Mucosa of descending colon (tissue), 3 donors: ENCODE measurements around the gene PYM1. TPM values are rescaled to one million over a fixed set of nuclear protein-coding genes. Genes with fewer than 3 reads are reported as not detected.

Source experiments
- ATAC-seq: fragments of 200-7000 bp; cut with Tn5 transposase; one replicate; pipeline ENCODE4 v1.9.1; 2020; ENCODE audit warnings: mild to moderate bottlenecking, moderate library complexity
- DNase-seq, 3 donors: peaks; one replicate each; pipeline ENCODE4 v3.0.0-alpha.2; 2020
- H3K36me3 ChIP-seq: fragments of 200-600 bp; one replicate; pipeline ENCODE4 v1.8.0; 2021; ENCODE audit warnings: low read depth, mild to moderate bottlenecking
- H3K4me1 ChIP-seq: fragments of 200-600 bp; one replicate; pipeline ENCODE4 v1.8.0; 2021; ENCODE audit warnings: low read depth, mild to moderate bottlenecking
- H3K4me3 ChIP-seq: fragments of 200-600 bp; one replicate; pipeline ENCODE4 v1.8.0; 2021; ENCODE audit warnings: mild to moderate bottlenecking
- H3K9me3 ChIP-seq: fragments of 200-600 bp; one replicate; pipeline ENCODE4 v1.8.0; 2021; ENCODE audit warnings: mild to moderate bottlenecking
- intact Hi-C, 2 donors: fragments of 100-400 bp; cut with DNase I in 1 of 2; cut with micrococcal nuclease in 1 of 2; formaldehyde crosslinking; loops; one replicate each; pipeline versions ENCODE4 v1.11.0 to v1.11.1; 2022; cut with DNase I, micrococcal nuclease
- total RNA-seq, 3 donors: library from RNA; stranded (reverse); fragmentation: NEBNext Ultra II Directional in 2 of 3; extraction: Animal tissue kit (Norgen Biotek cat#: 25700) in 2 of 3; gene quantifications; one replicate each; pipeline versions ENCODE4 v1.2.1 to v1.2.4, GENCODE V29; 2021 to 2023
- TF ChIP-seq, protein P1 (sequence below): fragments of 200-600 bp; IDR thresholded peaks from one replicate; pipeline ENCODE4 v1.8.0; 2022; ENCODE audit warnings: antibody characterized with exemption, mild to moderate bottlenecking
- donor health status: DM: no; HTN: no; CAD: no; lungs with moderate emphysema.
- donor health status: DM: no; HTN: no; CAD: no.
- donor health status: DM: no; HTN: yes; CAD: no.

PYM1 gene
- total RNA-seq, 3 donors from 2014 or later, result 29.7 to 48.8 (median 45.7) TPM

DNA sequence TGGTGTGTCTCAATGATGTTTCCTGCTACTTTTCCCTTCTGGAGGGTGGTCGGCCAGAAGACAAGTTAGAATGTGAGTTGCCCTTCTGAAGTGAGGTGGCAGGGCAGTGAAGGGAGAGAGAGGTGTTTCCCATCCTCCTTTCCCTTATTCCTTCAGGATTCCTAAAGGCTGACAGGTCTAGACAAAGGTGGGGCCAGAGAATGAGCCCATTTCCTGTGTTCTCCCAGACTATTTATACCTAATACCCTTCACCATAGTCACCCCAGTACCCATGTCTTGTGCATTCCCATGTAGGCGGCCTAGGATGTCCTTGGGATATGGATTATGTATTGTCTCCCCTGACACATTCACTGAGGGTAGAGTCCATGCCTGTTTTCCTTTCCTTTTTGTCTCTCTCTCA, 10.3 kb upstream of the PYM1 start:
- H3K4me1 ChIP-seq, result peaks cover 14% of the 10 kb centered on the region

DNA sequence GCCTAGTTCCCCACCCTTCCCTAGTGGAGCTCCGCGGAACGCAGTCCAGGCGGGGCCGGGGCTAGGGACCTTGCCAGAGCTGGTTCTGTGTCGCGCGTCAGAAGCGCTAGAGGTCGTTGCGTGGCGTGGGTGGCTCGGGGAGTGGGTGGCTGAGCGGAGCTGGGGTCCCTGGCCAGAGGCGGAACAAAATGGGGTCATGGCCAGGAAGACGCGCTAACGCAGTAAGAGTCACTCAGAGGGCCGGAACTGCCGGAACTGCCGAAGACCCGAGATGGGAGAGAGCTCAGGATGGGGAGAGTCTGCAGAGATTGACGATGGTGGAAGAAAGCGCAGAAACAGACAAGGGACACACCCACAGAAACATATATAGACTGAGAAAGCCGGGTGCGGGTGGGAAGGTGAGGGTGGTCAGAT, 8.1 kb upstream of the PYM1 start:
- H3K4me3 ChIP-seq, result no peak overlapping the region
- H3K4me1 ChIP-seq, result peaks cover 21% of the 10 kb centered on the region
- H3K36me3 ChIP-seq, result no peaks in the 10 kb centered on the region
- intact Hi-C loops, result loop anchor here in 1 of 2 donors (10.0 kb wide), 2 partner anchors 121 to 201 kb away; partner anchors contain the start of genes ORMDL2 and SARNP
- ATAC-seq (no peak), DNase-seq (peak in 2 of 3 donors; percentile 42 to 68)
- TF ChIP-seq, protein P1, sequence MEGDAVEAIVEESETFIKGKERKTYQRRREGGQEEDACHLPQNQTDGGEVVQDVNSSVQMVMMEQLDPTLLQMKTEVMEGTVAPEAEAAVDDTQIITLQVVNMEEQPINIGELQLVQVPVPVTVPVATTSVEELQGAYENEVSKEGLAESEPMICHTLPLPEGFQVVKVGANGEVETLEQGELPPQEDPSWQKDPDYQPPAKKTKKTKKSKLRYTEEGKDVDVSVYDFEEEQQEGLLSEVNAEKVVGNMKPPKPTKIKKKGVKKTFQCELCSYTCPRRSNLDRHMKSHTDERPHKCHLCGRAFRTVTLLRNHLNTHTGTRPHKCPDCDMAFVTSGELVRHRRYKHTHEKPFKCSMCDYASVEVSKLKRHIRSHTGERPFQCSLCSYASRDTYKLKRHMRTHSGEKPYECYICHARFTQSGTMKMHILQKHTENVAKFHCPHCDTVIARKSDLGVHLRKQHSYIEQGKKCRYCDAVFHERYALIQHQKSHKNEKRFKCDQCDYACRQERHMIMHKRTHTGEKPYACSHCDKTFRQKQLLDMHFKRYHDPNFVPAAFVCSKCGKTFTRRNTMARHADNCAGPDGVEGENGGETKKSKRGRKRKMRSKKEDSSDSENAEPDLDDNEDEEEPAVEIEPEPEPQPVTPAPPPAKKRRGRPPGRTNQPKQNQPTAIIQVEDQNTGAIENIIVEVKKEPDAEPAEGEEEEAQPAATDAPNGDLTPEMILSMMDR, result no peak
- no peaks in the 10 kb centered on the region for H3K9me3 ChIP-seq

More for the DNA sequence above, 10.3 kb upstream of the PYM1 start:
- DNase-seq (no peak), ATAC-seq (no peak)
- Histone ChIP-seq H3K9me3 (no peaks in the 10 kb centered on the region), H3K36me3 (no peaks in the 10 kb centered on the region), H3K4me3 (no peak overlapping the region)
- intact Hi-C loops, result loop anchor here in 1 of 2 donors (10.0 kb wide), 2 partner anchors 123 to 203 kb away; partner anchors contain the start of genes ORMDL2 and SARNP
- TF ChIP-seq, protein P1, result no peak

DNA sequence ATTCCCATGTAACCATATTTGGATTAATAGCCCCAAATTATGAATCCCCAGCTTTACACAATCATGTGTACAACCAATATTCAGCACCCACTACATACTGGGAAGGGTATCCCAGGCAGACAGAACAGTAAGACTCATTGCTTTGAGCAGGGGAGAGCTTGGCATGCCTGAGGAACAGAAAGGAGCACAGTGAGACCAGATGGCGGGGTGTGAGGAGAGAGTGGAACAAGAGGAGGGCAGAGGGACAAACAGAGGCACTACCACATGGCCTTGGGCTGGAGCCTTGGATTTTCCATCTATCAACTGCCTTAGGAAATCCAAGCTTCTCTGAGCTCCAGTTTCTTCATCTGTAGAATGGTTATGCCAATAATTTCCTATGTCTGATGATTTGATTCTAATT, 7.1 kb upstream of the PYM1 start:
- Histone ChIP-seq H3K4me1 (peaks cover 22% of the 10 kb centered on the region), H3K36me3 (no peaks in the 10 kb centered on the region), H3K9me3 (no peaks in the 10 kb centered on the region), H3K4me3 (no peak overlapping the region)
- no peak for ATAC-seq
- DNase-seq, result no peak
- intact Hi-C loops, result loop anchor here in 1 of 2 donors (10.0 kb wide), 2 partner anchors 120 to 200 kb away; partner anchors contain the start of genes ORMDL2 and SARNP
- TF ChIP-seq, protein P1, result no peak

DNA sequence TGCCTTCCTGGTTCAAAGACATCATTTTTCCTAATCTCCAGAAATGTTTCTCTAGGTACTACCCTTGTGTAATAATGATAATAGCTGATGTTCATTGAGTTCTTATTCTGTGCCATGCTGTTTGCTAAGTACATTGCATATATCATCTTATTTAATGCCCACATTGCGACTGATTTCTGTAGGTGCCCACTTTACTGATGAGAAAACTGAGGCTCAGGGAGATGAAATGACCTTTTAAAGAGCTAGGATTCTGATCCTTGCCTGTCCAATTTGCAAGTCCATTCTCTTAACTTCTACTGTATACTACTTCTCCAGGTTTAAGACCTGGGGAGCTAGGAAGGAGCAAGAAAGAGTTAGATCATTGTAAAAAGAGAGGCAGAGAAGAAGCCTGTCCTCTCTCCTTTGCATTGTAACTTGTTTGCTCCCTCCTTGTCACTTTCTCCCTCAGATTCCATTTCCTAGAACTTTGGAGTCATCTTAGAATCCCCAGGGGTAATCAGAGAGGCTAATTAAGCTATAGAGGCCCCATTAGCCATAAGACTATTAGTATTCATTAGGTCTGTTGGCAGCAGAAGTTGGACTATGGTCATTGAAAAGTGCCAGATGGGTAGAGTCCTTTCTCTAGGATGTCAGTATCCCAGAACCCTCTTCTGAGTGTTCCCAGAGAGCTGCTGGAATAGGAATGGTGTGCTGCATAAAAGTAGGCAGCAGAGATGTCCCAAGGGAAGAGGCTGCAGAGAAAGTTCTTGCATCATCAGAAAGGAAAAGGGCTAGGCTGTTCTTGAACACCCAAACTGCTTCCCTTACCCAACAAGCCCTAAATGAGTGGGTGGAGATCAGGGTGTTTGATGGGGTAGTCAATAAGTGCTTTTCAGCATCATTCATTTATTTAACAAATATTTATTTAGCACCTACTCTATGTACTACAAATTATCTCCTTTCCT, 6.4 kb upstream of the PYM1 start:
- intact Hi-C loops, result loop anchor here in 1 of 2 donors (10.0 kb wide), 2 partner anchors 119 to 199 kb away; partner anchors contain the start of genes ORMDL2 and SARNP
- no peaks in the 10 kb centered on the region for H3K36me3 ChIP-seq
- no peak overlapping the region for H3K4me3 ChIP-seq
- DNase-seq, result no peak
- H3K9me3 ChIP-seq, result no peaks in the 10 kb centered on the region
- TF ChIP-seq, protein P1, result no peak
- peaks cover 28% of the 10 kb centered on the region for H3K4me1 ChIP-seq
- ATAC-seq, result no peak

DNA sequence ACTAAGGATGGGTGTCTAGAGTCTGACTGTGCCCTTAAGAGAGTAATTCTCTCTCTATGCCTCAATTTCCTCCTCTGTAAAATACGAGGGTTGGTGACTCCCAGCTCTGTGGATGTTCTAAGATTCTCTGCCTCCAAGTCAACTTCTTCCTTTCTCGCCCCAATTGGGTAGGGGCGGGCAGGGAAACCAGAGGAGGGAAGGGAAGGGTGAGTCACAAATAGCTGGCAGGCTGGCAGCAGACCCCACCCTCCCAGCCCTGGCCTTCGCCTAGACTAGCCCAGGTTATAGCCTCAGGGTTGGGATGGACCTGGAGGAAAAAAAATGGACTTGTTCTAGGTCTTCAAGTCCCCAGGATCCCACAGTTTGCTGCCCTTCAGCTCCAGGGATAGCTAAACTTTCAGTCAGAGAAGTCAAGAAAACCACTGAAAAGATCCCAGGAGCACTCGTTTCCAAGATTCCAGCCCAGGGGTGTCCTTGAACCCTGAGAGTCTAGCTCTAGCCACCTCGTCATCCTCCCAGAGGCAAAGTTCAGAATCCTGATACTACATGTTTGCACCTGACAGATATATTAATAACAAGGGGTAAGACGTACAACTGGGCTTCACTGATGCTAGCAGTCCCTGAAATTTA, 5.6 kb upstream of the PYM1 start:
- Histone ChIP-seq H3K4me3 (no peak overlapping the region), H3K36me3 (no peaks in the 10 kb centered on the region), H3K4me1 (peaks cover 34% of the 10 kb centered on the region), H3K9me3 (no peaks in the 10 kb centered on the region)
- intact Hi-C loops, result loop anchor here in 1 of 2 donors (10.0 kb wide), 2 partner anchors 118 to 198 kb away; partner anchors contain the start of genes ORMDL2 and SARNP
- ATAC-seq (peak; percentile 38), DNase-seq (peak; percentile 50 to 73 (median 57))
- TF ChIP-seq, protein P1, result no peak
